ENCODE measurements around the gene TRIM29.

TRIM29 gene

GRCh38 chr11:120122924-120123683, 14.8 kb downstream of the TRIM29 start:
- DNase-seq (ENCODE audit: low read depth in 2 of 2): no peak

- no peak for DNase-seq (ENCODE audit: low read depth in 2 of 2)
Measured at GRCh38 chr11:120121914-120122473, 15.9 kb downstream of the TRIM29 start.

- DNase-seq (ENCODE audit: low read depth in 2 of 2): no peak
Measured at GRCh38 chr11:120121336-120121735, 16.6 kb downstream of the TRIM29 start.

- no peak for DNase-seq (ENCODE audit: low read depth in 2 of 2)
Measured at GRCh38 chr11:120120805-120121335, 17.0 kb downstream of the TRIM29 start.

- no peak for DNase-seq (ENCODE audit: low read depth in 2 of 2)
Measured at GRCh38 chr11:120119121-120119520, 18.8 kb downstream of the TRIM29 start.

- no peak for DNase-seq (ENCODE audit: low read depth in 2 of 2)
Measured at GRCh38 chr11:120117991-120118390, 19.9 kb downstream of the TRIM29 start.

- no peak for DNase-seq (ENCODE audit: low read depth in 2 of 2)
Measured at GRCh38 chr11:120116966-120117365, 20.9 kb downstream of the TRIM29 start.

- DNase-seq (ENCODE audit: low read depth in 2 of 2): no peak
Measured at GRCh38 chr11:120115272-120116000, 22.5 kb downstream of the TRIM29 start.

- DNase-seq (ENCODE audit: low read depth in 2 of 2): no peak
Measured at GRCh38 chr11:120112174-120112796, 25.6 kb downstream of the TRIM29 start.

GRCh38 chr11:120109531-120109930, 28.4 kb downstream of the TRIM29 start:
- DNase-seq (ENCODE audit: low read depth in 2 of 2): no peak

- no peak for DNase-seq (ENCODE audit: low read depth in 2 of 2)
Measured at GRCh38 chr11:120108785-120109168, 29.1 kb downstream of the TRIM29 start.

GRCh38 chr11:120108154-120108784, 29.6 kb downstream of the TRIM29 start:
- DNase-seq (ENCODE audit: low read depth in 2 of 2): peak; percentile 6 to 15

GRCh38 chr11:120107692-120108091, 30.2 kb downstream of the TRIM29 start:
- DNase-seq (ENCODE audit: low read depth in 2 of 2): no peak

GRCh38 chr11:120106354-120107150, 31.4 kb downstream of the TRIM29 start:
- no peak for DNase-seq (ENCODE audit: low read depth in 2 of 2)

- DNase-seq (ENCODE audit: low read depth in 2 of 2): no peak
Measured at GRCh38 chr11:120105576-120105975, 32.3 kb downstream of the TRIM29 start.

- no peak for DNase-seq (ENCODE audit: low read depth in 2 of 2)
Measured at GRCh38 chr11:120104041-120104565, 33.8 kb downstream of the TRIM29 start.

GRCh38 chr11:120102864-120103122, 35.1 kb downstream of the TRIM29 start:
- DNase-seq (ENCODE audit: low read depth in 2 of 2): no peak

GRCh38 chr11:120102050-120102863, 35.7 kb downstream of the TRIM29 start:
- DNase-seq (ENCODE audit: low read depth in 2 of 2): no peak

GRCh38 chr11:120098503-120099020, 39.4 kb downstream of the TRIM29 start:
- DNase-seq (ENCODE audit: low read depth in 2 of 2): no peak
